Body of pancreas (tissue), 4 donors: ENCODE results near the gene MMADHC. TPM values are rescaled to one million over a fixed set of nuclear protein-coding genes. Genes with fewer than 3 reads are reported as not detected.

Experiments
- ATAC-seq: fragments of 150-250 bp; one replicate; pipeline ENCODE4 v1.9.1; 2016
- DNase-seq, 4 donors: peaks; one replicate each; pipeline ENCODE4 v3.0.0-alpha.2; 2019
- H3K27ac ChIP-seq, 4 donors: fragments of 200-600 bp; sonication (generic); 1 replicate in 3 of 4; 2 replicates in 1 of 4; pipeline versions ENCODE4 v1.5.1 to v1.6.1; 2016 to 2019; ENCODE audit warnings: mild to moderate bottlenecking in 1 of 4, mixed read lengths in 1 of 4, moderate library complexity in 1 of 4
- H3K27me3 ChIP-seq, 2 donors: fragments of 200-600 bp; sonication (generic); one replicate each; pipeline ENCODE4 v1.6.0; 2016; ENCODE audit warnings: mild to moderate bottlenecking in 1 of 2
- H3K36me3 ChIP-seq, 2 donors: fragments of 200-600 bp; sonication (generic); replicated peaks in 1 of 2; 2 replicates each; pipeline ENCODE4 v1.5.1; 2016; ENCODE audit warnings: low read depth in 2 of 2; ENCODE audit not compliant: insufficient read depth in 1 of 2
- H3K4me1 ChIP-seq: fragments of 200-600 bp; sonication (generic); one replicate; pipeline ENCODE4 v1.6.0; 2016
- H3K4me3 ChIP-seq, 2 donors: fragments of 200-600 bp; sonication (generic); 1 replicate in 1 of 2; 2 replicates in 1 of 2; pipeline ENCODE4 v1.5.1; 2016 to 2019
- H3K9me3 ChIP-seq, 3 donors: fragments of 200-600 bp; sonication (generic); 1 replicate in 2 of 3; 2 replicates in 1 of 3; pipeline ENCODE4 v1.5.1; 2016
- CTCF ChIP-seq, 7 experiments: fragments of 450-650 bp in 4 of 7; fragments of 200-600 bp in 3 of 7; sonication (generic) in 3 of 7; IDR thresholded peaks; one replicate each; pipeline ENCODE4 v1.5.1; 2016 to 2019; ENCODE audit warnings: antibody characterized with exemption in 7 of 7
- POLR2A ChIP-seq, 3 donors: fragments of 450-650 bp; IDR thresholded peaks; one replicate each; pipeline ENCODE4 v1.6.1; 2016; ENCODE audit warnings: antibody characterized with exemption in 3 of 3, mild to moderate bottlenecking in 2 of 3
- WGBS, 2 donors: methylation state at CpG; one replicate each; pipeline ENCODE4 v1.1.5; 2017; 5-methylcytosine and 5-hydroxymethylcytosine counted together
- intact Hi-C: fragments of 100-400 bp; cut with DNase I; formaldehyde crosslinking; loops from one replicate; pipeline ENCODE4 v1.15.1; 2023
- total RNA-seq, 2 donors: library from RNA; depleted of rRNA; stranded (reverse); fragments of >200 nt; gene quantifications; one replicate each; pipeline ENCODE4 v1.1.0, GENCODE V29; 2016

The MMADHC gene
- total RNA-seq, 2 donors from 2014 or later: 33.6 to 52.9 TPM

- TF ChIP-seq POLR2A (IDR thresholded peaks at IDR 0.05) (no peak), CTCF (IDR thresholded peaks at IDR 0.05) (no peak)
- DNase-seq (no peak), ATAC-seq (no peak)
- Histone ChIP-seq H3K9me3 (no peaks in the 10 kb centered on the region), H3K27ac (no peak overlapping the region), H3K27me3 (no peaks in the 10 kb centered on the region), H3K4me1 (peaks cover 9% of the 10 kb centered on the region), H3K36me3 (no peaks in the 10 kb centered on the region), H3K4me3 (no peak overlapping the region)
- intact Hi-C loops: no loop called here
- WGBS, 2 donors: 77 to 86% methylated on average over 3 of the region's 3 CpGs
Observed at GRCh38 chr2:149616681-149617456, 29.3 kb upstream of the MMADHC start.

GRCh38 chr2:149613704-149614103 is 26.1 kb upstream of the MMADHC start:
- TF ChIP-seq POLR2A (IDR thresholded peaks at IDR 0.05) (no peak), CTCF (IDR thresholded peaks at IDR 0.05) (no peak)
- Histone ChIP-seq H3K27me3 (no peaks in the 10 kb centered on the region), H3K4me1 (peaks cover 17% of the 10 kb centered on the region), H3K4me3 (no peak overlapping the region), H3K9me3 (no peaks in the 10 kb centered on the region), H3K36me3 (no peaks in the 10 kb centered on the region), H3K27ac (no peak overlapping the region)
- intact Hi-C loops: no loop called here
- ATAC-seq (no peak), DNase-seq (no peak)
- WGBS, 2 donors: 88 to 89% methylated on average over 2 of the region's 2 CpGs

- Histone ChIP-seq H3K27ac (no peak overlapping the region), H3K4me1 (peaks cover 17% of the 10 kb centered on the region), H3K27me3 (no peaks in the 10 kb centered on the region), H3K4me3 (no peak overlapping the region), H3K9me3 (no peaks in the 10 kb centered on the region), H3K36me3 (no peaks in the 10 kb centered on the region)
- DNase-seq (peak in 3 of 4 donors; percentile 21 to 45 (median 43)), ATAC-seq (peak; percentile 69)
- intact Hi-C loops: no loop called here
- WGBS, 2 donors: 67 to 72% methylated on average over 1 of the region's 1 CpG
- TF ChIP-seq CTCF (IDR thresholded peaks at IDR 0.05) (no peak), POLR2A (IDR thresholded peaks at IDR 0.05) (no peak)
Observed at GRCh38 chr2:149612122-149612521, 24.5 kb upstream of the MMADHC start.

DNA sequence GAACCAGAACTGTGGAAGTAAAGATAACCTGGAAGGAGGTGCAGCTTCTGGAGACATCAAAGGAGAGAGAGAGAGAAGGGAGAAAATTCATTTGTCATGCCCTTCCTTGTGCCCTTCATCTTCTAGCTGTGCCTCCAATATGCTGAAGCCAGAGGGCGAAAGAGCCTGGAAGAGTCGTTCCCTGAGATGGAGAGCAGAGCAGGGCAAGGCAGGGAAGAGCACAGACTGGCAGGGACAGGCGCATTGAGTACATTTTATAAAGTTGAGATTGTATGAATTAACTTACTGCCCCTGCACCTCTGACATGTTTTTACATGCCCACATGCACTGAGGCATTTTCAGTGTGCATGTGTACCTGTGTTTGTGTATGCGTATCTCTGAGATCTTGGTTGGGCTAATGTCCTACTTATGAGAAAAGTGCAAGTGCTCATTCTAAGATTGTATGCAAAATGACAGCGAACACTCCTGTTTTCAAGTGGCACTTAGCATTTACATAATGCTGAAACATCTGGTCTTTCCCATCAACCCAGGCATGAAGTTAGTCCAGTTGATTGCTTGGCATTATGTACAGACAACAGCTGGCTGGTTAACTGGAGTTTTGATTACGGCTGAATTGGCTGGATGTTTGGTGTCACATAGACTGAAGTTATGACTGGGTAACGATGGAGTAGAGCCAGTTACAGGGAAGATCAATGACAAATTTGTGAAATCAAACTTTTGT is 23.7 kb upstream of the MMADHC start:
- intact Hi-C loops: no loop called here
- no peaks in the 10 kb centered on the region for H3K27me3 ChIP-seq
- H3K27ac ChIP-seq: peak overlapping the region in 2 of 4 donors; percentile 8 to 29
- WGBS, 2 donors: 21 to 37% methylated on average over 7 of the region's 7 CpGs
- peak in 4 of 7 experiments; percentile 31 to 42 (median 38) for TF ChIP-seq CTCF (IDR thresholded peaks at IDR 0.05)
- TF ChIP-seq POLR2A (IDR thresholded peaks at IDR 0.05): no peak
- no peaks in the 10 kb centered on the region for H3K9me3 ChIP-seq
- no peak overlapping the region for H3K4me3 ChIP-seq
- peaks cover 17% of the 10 kb centered on the region for H3K4me1 ChIP-seq
- DNase-seq: peak in 3 of 4 donors; percentile 35 to 40 (median 37)
- peak; percentile 79 for ATAC-seq
- H3K36me3 ChIP-seq: no peaks in the 10 kb centered on the region
